GM12878 (cell line): ENCODE measurements around the gene CDCA5. TPM values are rescaled to one million over a fixed set of nuclear protein-coding genes. Genes with fewer than 3 reads are reported as not detected.

Source experiments
- ATAC-seq: fragments of 200-7000 bp; cut with Tn5 transposase; 3 replicates; pipeline ENCODE4 v1.9.1; 2020; ENCODE audit warnings: mild to moderate bottlenecking, moderate library complexity
- BruUV-seq: library from RNA; stranded (reverse); fragments of 400-500 nt; replicated peaks from 2 replicates; lab custom pipeline; 2021; lab: Mats Ljungman, UMichigan
- CTCF ChIA-PET: fragments of 300-600 bp; sonication (Branson Sonifier 250); formaldehyde crosslinking; extraction: SDS; loops from one replicate; lab custom pipeline; 2021; ENCODE audit warnings: inconsistent platforms; lab: Yijun Ruan, JAX
- POLR2A ChIA-PET: fragments of 350-600 bp; formaldehyde crosslinking; extraction: SDS; loops from one replicate; lab custom pipeline; 2021; ENCODE audit warnings: inconsistent platforms; lab: Charles Lee
- RAD21 ChIA-PET: fragments of 300-600 bp; sonication (Branson Sonifier 250); formaldehyde crosslinking; loops from one replicate; lab custom pipeline; 2023; ENCODE audit warnings: antibody characterized with exemption; ENCODE audit not compliant: unreplicated experiment; lab: Charles Lee
- SMC1A ChIA-PET: fragments of 300-600 bp; sonication (Branson Sonifier 250); formaldehyde crosslinking; loops from one replicate; lab custom pipeline; 2023; ENCODE audit not compliant: unreplicated experiment, uncharacterized antibody; lab: Charles Lee
- DNase-seq: peaks from one replicate; pipeline ENCODE4 v3.0.0-alpha.2; 2011; ENCODE audit warnings: low read depth, low spot score
- FAIRE-seq: peaks from 3 replicates; lab custom pipeline; 2011; peaks lifted over from hg19 to GRCh38; lab: Jason Lieb, UNC
- H2AFZ ChIP-seq: 2 replicates; pipeline ENCODE4 v1.6.0; 2011; ENCODE audit warnings: low read depth, low read length, control low read depth; ENCODE audit not compliant: control insufficient read depth
- H3K27ac ChIP-seq: 2 replicates; pipeline ENCODE4 v1.5.1; 2011; ENCODE audit warnings: control low read depth; ENCODE audit not compliant: control insufficient read depth, insufficient read depth
- H3K27me3 ChIP-seq, 2 experiments: replicated peaks in 1 of 2; 2 replicates each; pipeline versions ENCODE4 v1.6.0 to v1.6.1; 2011; ENCODE audit warnings: low read length in 1 of 2; ENCODE audit not compliant: control insufficient read depth in 2 of 2, insufficient read depth in 2 of 2
- H3K36me3 ChIP-seq, 2 experiments: 2 replicates each; pipeline ENCODE4 v1.5.1; 2011; ENCODE audit warnings: low read length in 1 of 2; ENCODE audit not compliant: control insufficient read depth in 2 of 2, insufficient read depth in 2 of 2
- H3K4me1 ChIP-seq: 2 replicates; pipeline ENCODE4 v1.6.1; 2011; ENCODE audit warnings: mild to moderate bottlenecking, low read length, moderate library complexity, mixed read lengths; ENCODE audit not compliant: control insufficient read depth, insufficient read depth
- H3K4me2 ChIP-seq: 2 replicates; pipeline ENCODE4 v1.6.0; 2011; ENCODE audit warnings: control low read depth; ENCODE audit not compliant: control insufficient read depth, insufficient read depth
- H3K4me3 ChIP-seq: fragments of 200-600 bp; sonication (generic); 2 replicates; pipeline ENCODE4 v1.5.1; 2016
- H3K79me2 ChIP-seq: 2 replicates; pipeline ENCODE4 v1.6.0; 2011; ENCODE audit warnings: low read length; ENCODE audit not compliant: control insufficient read depth, insufficient read depth
- H3K9ac ChIP-seq: 2 replicates; pipeline ENCODE4 v1.8.0; 2011; ENCODE audit warnings: low read length, control low read depth, mixed read lengths; ENCODE audit not compliant: control insufficient read depth, insufficient read depth
- H3K9me3 ChIP-seq: replicated peaks from 3 replicates; pipeline ENCODE4 v1.5.1; 2011; ENCODE audit warnings: mild to moderate bottlenecking, low read length; ENCODE audit not compliant: control insufficient read depth, insufficient read depth
- H4K20me1 ChIP-seq: 2 replicates; pipeline ENCODE4 v1.6.0; 2011; ENCODE audit not compliant: control insufficient read depth, insufficient read depth
- CBX3 ChIP-seq: fragments of 200-600 bp; sonication (generic); IDR thresholded peaks from 2 replicates; pipeline ENCODE4 v1.6.1; 2016; ENCODE audit warnings: low read depth, borderline replicate concordance
- CBX5 ChIP-seq: sonication (generic); IDR thresholded peaks from 2 replicates; pipeline ENCODE4 v1.6.1; 2016; ENCODE audit warnings: low read depth, moderate library complexity, mild to moderate bottlenecking, inconsistent platforms
- CREB1 ChIP-seq: IDR thresholded peaks from 2 replicates; pipeline ENCODE4 v1.6.1; 2012; ENCODE audit warnings: low read depth, mild to moderate bottlenecking, inconsistent platforms
- EGR1 ChIP-seq, 2 experiments: IDR thresholded peaks; 1 replicate in 1 of 2; 2 replicates in 1 of 2; pipeline ENCODE4 v1.6.1; 2011 to 2012; ENCODE audit warnings: low read depth in 2 of 2, low read length in 2 of 2, borderline replicate concordance in 1 of 2, mild to moderate bottlenecking in 1 of 2, moderate library complexity in 1 of 2
- ETV6 ChIP-seq, 2 experiments: fragments of 450-650 bp in 1 of 2; IDR thresholded peaks in 1 of 2; conservative IDR thresholded peaks in 1 of 2; 2 replicates each; pipeline ENCODE4 v1.6.1; 2014; ENCODE audit warnings: antibody characterized with exemption in 1 of 2, borderline replicate concordance in 1 of 2, low read depth in 1 of 2, mild to moderate bottlenecking in 1 of 2, moderate library complexity in 1 of 2
- HDGF ChIP-seq: fragments of 450-650 bp; IDR thresholded peaks from 2 replicates; pipeline ENCODE4 v1.6.1; 2016; ENCODE audit warnings: antibody characterized with exemption
- JUNB ChIP-seq: IDR thresholded peaks from 2 replicates; pipeline ENCODE4 v1.6.1; 2016; ENCODE audit warnings: antibody characterized with exemption, mild to moderate bottlenecking
- KDM1A ChIP-seq: fragments of 200-600 bp; sonication (generic); IDR thresholded peaks from 2 replicates; pipeline ENCODE4 v1.6.1; 2016; ENCODE audit warnings: borderline replicate concordance
- MEF2B ChIP-seq: fragments of 450-650 bp; IDR thresholded peaks from 2 replicates; pipeline ENCODE4 v1.6.1; 2018; ENCODE audit warnings: mild to moderate bottlenecking, moderate library complexity; ENCODE audit not compliant: partially characterized antibody, poor library complexity, severe bottlenecking
- NKRF ChIP-seq: fragments of 450-650 bp; conservative IDR thresholded peaks from 2 replicates; pipeline ENCODE4 v1.6.1; 2017; ENCODE audit warnings: mild to moderate bottlenecking, moderate library complexity
- NR2C2 ChIP-seq: IDR thresholded peaks from 2 replicates; pipeline ENCODE4 v1.6.1; 2011; ENCODE audit warnings: borderline replicate concordance, low read depth; ENCODE audit not compliant: control insufficient read depth, insufficient read length
- PML ChIP-seq: IDR thresholded peaks from 2 replicates; pipeline ENCODE4 v1.6.1; 2012; ENCODE audit warnings: low read length, inconsistent platforms
- WGBS: methylation state at CpG from one replicate; pipeline ENCODE4 v1.1.6; 2016; ENCODE audit warnings: low lambda C conversion rate; ENCODE audit not compliant: insufficient replicate concordance, insufficient coverage; ENCODE audit errors: missing lambda C conversion rate; 5-methylcytosine and 5-hydroxymethylcytosine counted together
- in situ Hi-C: fragments of 300-500 bp; cut with MboI; formaldehyde crosslinking; loops from 9 replicates; pipeline ENCODE4 v1.14.3; 2018; ENCODE audit warnings: mixed read lengths
- intact Hi-C: fragments of 100-400 bp; cut with micrococcal nuclease; formaldehyde crosslinking; loops from one replicate; pipeline ENCODE4 v1.14.2; 2022; ENCODE audit not compliant: unreplicated experiment
- polyA plus RNA-seq, 11 experiments: library from polyadenylated mRNA; depleted of rRNA in 4 of 11; unstranded in 6 of 11; stranded (reverse) in 5 of 11; fragments of >200 nt; fragmentation: Nextera tagmentation in 4 of 11; fragmentation: Illumina TruSeq in 1 of 11; extraction: Ambion mirVana in 4 of 11; extraction: Trizol in 1 of 11; gene quantifications; 1 replicate in 1 of 11; 2 replicates in 10 of 11; pipeline versions ENCODE4 v1.2.1 to v1.2.3, GENCODE V29; 2011 to 2016; ENCODE audit warnings: inconsistent platforms in 2 of 11, missing spikeins in 2 of 11, low read depth in 1 of 11
- total RNA-seq, 4 experiments: library from RNA; depleted of rRNA in 3 of 4; stranded (reverse); fragments of >200 nt in 3 of 4; fragmentation: Illumina TruSeq in 1 of 4; extraction: Trizol in 1 of 4; gene quantifications; 2 replicates each; pipeline versions ENCODE4 v1.2.1 to v1.2.3, GENCODE V29; 2013 to 2021

CDCA5 gene
- total and polyA plus RNA-seq, 10 of the 15 experiments (the other 5 are each of a cell fraction or from before 2014, with no cell fraction given) = 21.2 to 107 (median 64.9) TPM

- Histone ChIP-seq H3K4me3 (no peak overlapping the region), H3K4me2 (no peak overlapping the region), H3K9me3 (no peaks in the 10 kb centered on the region), H3K79me2 (no peaks in the 10 kb centered on the region), H3K27ac (no peak overlapping the region), H3K9ac (no peak overlapping the region), H3K27me3 (no peaks in the 10 kb centered on the region), H3K36me3 (no peaks in the 10 kb centered on the region), H2AFZ (no peak overlapping the region), H4K20me1 (no peaks in the 10 kb centered on the region), H3K4me1 (peaks cover 20% of the 10 kb centered on the region)
- intact Hi-C loops (no loop called here), in situ Hi-C loops (no loop called here)
- ATAC-seq = no peak
- no peak for TF ChIP-seq JUNB
- TF ChIP-seq ETV6 (conservative IDR thresholded peaks at IDR 0.05 in 1 of 2, IDR thresholded peaks at IDR 0.05 in 1 of 2; ENCODE audit: borderline replicate concordance in 1 of 2, low read depth in 1 of 2) = no peak
- TF ChIP-seq HDGF = no peak
- TF ChIP-seq MEF2B = no peak
- TF ChIP-seq CBX3 = no peak
- no peak for TF ChIP-seq CREB1
- no peak for TF ChIP-seq NKRF
- TF ChIP-seq NR2C2 = no peak
- TF ChIP-seq KDM1A = no peak
- no peak for TF ChIP-seq CBX5
- no peak for TF ChIP-seq EGR1 (IDR thresholded peaks at IDR 0.05; ENCODE audit: borderline replicate concordance in 1 of 2, low read depth in 2 of 2, low read length in 2 of 2)
- TF ChIP-seq PML = no peak
- POLR2A ChIA-PET = interaction anchor here (0.6 kb wide), 1 partner anchor 286 kb away, joined by 4 read pairs; no protein-coding TSS in a partner anchor
- FAIRE-seq = no peak
- SMC1A ChIA-PET = interaction anchor here (1.1 kb wide), 1 partner anchor 9 kb away, joined by 3 read pairs; no protein-coding TSS in a partner anchor
- 76% methylated on average over 3 of the region's 3 CpGs for WGBS
- DNase-seq = no peak
- CTCF ChIA-PET = no interaction called here
- no TSS peak for BruUV-seq
- RAD21 ChIA-PET = no interaction called here
Measured at GRCh38 chr11:65063532-65063931, 20.3 kb downstream of the CDCA5 start.
